ENCODE measurements around the gene NHLH2. TPM values are rescaled to one million over a fixed set of nuclear protein-coding genes. Genes with fewer than 3 reads are reported as not detected.

The NHLH2 gene
- total RNA-seq, 4 donors from 2014 or later = 1.1 to 1.8 (median 1.6) TPM

DNA sequence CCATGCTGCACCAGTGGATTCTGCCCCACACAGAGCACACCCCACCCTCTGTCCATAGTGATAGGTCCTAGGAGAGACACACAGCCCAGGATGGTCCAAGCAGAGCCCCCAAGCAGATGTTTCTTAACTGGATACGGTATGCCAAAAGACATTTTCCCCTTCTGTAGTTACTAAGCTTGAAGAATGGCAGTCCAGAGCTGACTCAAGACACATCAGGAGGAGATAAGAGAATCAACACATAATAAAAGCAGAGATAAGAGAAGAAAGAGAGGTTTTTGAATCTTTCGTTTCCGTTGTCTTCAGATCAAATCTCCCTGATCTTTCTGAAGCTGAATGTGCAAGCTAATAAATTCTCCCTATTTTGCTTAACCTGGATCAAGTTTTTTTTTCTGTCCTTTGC, 50.6 kb downstream of the NHLH2 start:
- WGBS = 43% methylated on average over 3 of the region's 3 CpGs

More for the DNA sequence above, 50.6 kb downstream of the NHLH2 start:
- no peak overlapping the region for H3K27ac ChIP-seq
- no peaks in the 10 kb centered on the region for H3K4me1 ChIP-seq
- H3K36me3 ChIP-seq = no peaks in the 10 kb centered on the region
- H3K9me3 ChIP-seq = no peaks in the 10 kb centered on the region
- no peak for DNase-seq (ENCODE audit: low spot score in 2 of 2)
- H3K27me3 ChIP-seq = peaks cover 5% of the 10 kb centered on the region
- no peak overlapping the region for H3K4me3 ChIP-seq
- TF ChIP-seq EP300 (IDR thresholded peaks at IDR 0.05) (no peak), POLR2AphosphoS5 (IDR thresholded peaks at IDR 0.05) (no peak), POLR2A (IDR thresholded peaks at IDR 0.05) (no peak)
- TF ChIP-seq, protein P1, sequence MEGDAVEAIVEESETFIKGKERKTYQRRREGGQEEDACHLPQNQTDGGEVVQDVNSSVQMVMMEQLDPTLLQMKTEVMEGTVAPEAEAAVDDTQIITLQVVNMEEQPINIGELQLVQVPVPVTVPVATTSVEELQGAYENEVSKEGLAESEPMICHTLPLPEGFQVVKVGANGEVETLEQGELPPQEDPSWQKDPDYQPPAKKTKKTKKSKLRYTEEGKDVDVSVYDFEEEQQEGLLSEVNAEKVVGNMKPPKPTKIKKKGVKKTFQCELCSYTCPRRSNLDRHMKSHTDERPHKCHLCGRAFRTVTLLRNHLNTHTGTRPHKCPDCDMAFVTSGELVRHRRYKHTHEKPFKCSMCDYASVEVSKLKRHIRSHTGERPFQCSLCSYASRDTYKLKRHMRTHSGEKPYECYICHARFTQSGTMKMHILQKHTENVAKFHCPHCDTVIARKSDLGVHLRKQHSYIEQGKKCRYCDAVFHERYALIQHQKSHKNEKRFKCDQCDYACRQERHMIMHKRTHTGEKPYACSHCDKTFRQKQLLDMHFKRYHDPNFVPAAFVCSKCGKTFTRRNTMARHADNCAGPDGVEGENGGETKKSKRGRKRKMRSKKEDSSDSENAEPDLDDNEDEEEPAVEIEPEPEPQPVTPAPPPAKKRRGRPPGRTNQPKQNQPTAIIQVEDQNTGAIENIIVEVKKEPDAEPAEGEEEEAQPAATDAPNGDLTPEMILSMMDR (IDR thresholded peaks at IDR 0.05) = no peak

Other genes with a start within 250 kb of the NHLH2 start
- gene VANGL1, start 199.2 kb downstream of the NHLH2 start, total RNA-seq = 10 to 100 TPM; 17.7 to 33.6 (median 26.2) TPM
- gene CASQ2, start 72.4 kb downstream of the NHLH2 start, total RNA-seq = 1 to 10 TPM; 1.5 to 3.6 (median 2.5) TPM
- 10 to 100 TPM in 2 of 4 donors, 1 to 10 TPM in 2; 7.2 to 19.9 (median 8.8) TPM for gene SLC22A15, start 135.4 kb upstream of the NHLH2 start, total RNA-seq